Liver (tissue), 9 donors: ENCODE data around the gene RDM1. TPM values are rescaled to one million over a fixed set of nuclear protein-coding genes. Genes with fewer than 3 reads are reported as not detected.

Experiments
- DNase-seq: peaks from one replicate; pipeline ENCODE4 v3.0.0-alpha.2; 2017; ENCODE audit warnings: low spot score
- H3K27ac ChIP-seq, 2 donors: one replicate each; pipeline ENCODE4 v1.7.0; 2013; ENCODE audit warnings: inconsistent platforms in 2 of 2, low read length in 2 of 2, control low read depth in 1 of 2, low read depth in 1 of 2, mild to moderate bottlenecking in 1 of 2
- H3K27me3 ChIP-seq, 4 donors: one replicate each; pipeline versions ENCODE4 v1.6.1 to v1.7.0; 2013; ENCODE audit warnings: low read length in 3 of 4, inconsistent platforms in 1 of 4, mild to moderate bottlenecking in 1 of 4, moderate library complexity in 1 of 4; ENCODE audit not compliant: control insufficient read depth in 4 of 4, insufficient read depth in 4 of 4
- H3K36me3 ChIP-seq, 4 donors: one replicate each; pipeline versions ENCODE4 v1.6.1 to v1.7.0; 2013; ENCODE audit warnings: low read length in 3 of 4, mild to moderate bottlenecking in 3 of 4, low read depth in 1 of 4, moderate library complexity in 1 of 4; ENCODE audit not compliant: control insufficient read depth in 4 of 4, insufficient read depth in 3 of 4
- H3K4me1 ChIP-seq, 4 donors: one replicate each; pipeline versions ENCODE4 v1.6.1 to v1.7.0; 2013; ENCODE audit warnings: low read length in 3 of 4, mild to moderate bottlenecking in 3 of 4, moderate library complexity in 1 of 4; ENCODE audit not compliant: control insufficient read depth in 4 of 4, insufficient read depth in 4 of 4
- H3K4me3 ChIP-seq, 3 donors: one replicate each; pipeline versions ENCODE4 v1.6.1 to v1.7.0; 2013; ENCODE audit warnings: low read length in 3 of 3, control low read depth in 1 of 3, low read depth in 1 of 3, mild to moderate bottlenecking in 1 of 3
- H3K9ac ChIP-seq, 2 donors: one replicate each; pipeline ENCODE4 v1.7.0; 2013; ENCODE audit warnings: low read length in 2 of 2, mild to moderate bottlenecking in 2 of 2, moderate library complexity in 2 of 2, control low read depth in 1 of 2, low read depth in 1 of 2
- H3K9me3 ChIP-seq, 4 donors: one replicate each; pipeline versions ENCODE4 v1.6.1 to v1.7.0; 2013; ENCODE audit warnings: low read length in 3 of 4; ENCODE audit not compliant: control insufficient read depth in 4 of 4
- EGR1 ChIP-seq, 2 donors: IDR thresholded peaks; 2 replicates each; pipeline ENCODE4 v1.6.1; 2016 to 2018; ENCODE audit warnings: antibody characterized with exemption in 2 of 2, low read depth in 2 of 2
- FOXA1 ChIP-seq: IDR thresholded peaks from 2 replicates; pipeline ENCODE4 v1.6.1; 2016; ENCODE audit warnings: antibody characterized with exemption
- FOXA2 ChIP-seq: IDR thresholded peaks from 2 replicates; pipeline ENCODE4 v1.6.1; 2016; ENCODE audit warnings: antibody characterized with exemption
- GABPA ChIP-seq, 2 donors: IDR thresholded peaks in 1 of 2; conservative IDR thresholded peaks in 1 of 2; 2 replicates each; pipeline ENCODE4 v1.6.1; 2016; ENCODE audit warnings: antibody characterized with exemption in 2 of 2, mild to moderate bottlenecking in 1 of 2, moderate library complexity in 1 of 2
- HNF4A ChIP-seq, 2 donors: conservative IDR thresholded peaks; 2 replicates each; pipeline ENCODE4 v1.6.1; 2016; ENCODE audit warnings: antibody characterized with exemption in 2 of 2, mild to moderate bottlenecking in 2 of 2
- HNF4G ChIP-seq: IDR thresholded peaks from 2 replicates; pipeline ENCODE4 v1.6.1; 2016; ENCODE audit warnings: antibody characterized with exemption
- JUND ChIP-seq, 2 donors: IDR thresholded peaks; 2 replicates each; pipeline ENCODE4 v1.6.1; 2016; ENCODE audit warnings: antibody characterized with exemption in 2 of 2
- NR2F2 ChIP-seq: IDR thresholded peaks from 2 replicates; pipeline ENCODE4 v1.6.1; 2016; ENCODE audit warnings: antibody characterized with exemption
- RAD21 ChIP-seq, 2 donors: IDR thresholded peaks; 2 replicates each; pipeline ENCODE4 v1.6.1; 2016; ENCODE audit warnings: antibody characterized with exemption in 2 of 2, mild to moderate bottlenecking in 2 of 2
- RXRA ChIP-seq, 2 donors: IDR thresholded peaks; 2 replicates each; pipeline ENCODE4 v1.6.1; 2017 to 2018; ENCODE audit warnings: antibody characterized with exemption in 2 of 2, mild to moderate bottlenecking in 1 of 2
- SP1 ChIP-seq: IDR thresholded peaks from 2 replicates; pipeline ENCODE4 v1.6.1; 2018; ENCODE audit warnings: antibody characterized with exemption, mild to moderate bottlenecking
- TAF1 ChIP-seq: conservative IDR thresholded peaks from 2 replicates; pipeline ENCODE4 v1.6.1; 2016; ENCODE audit warnings: antibody characterized with exemption, mild to moderate bottlenecking
- YY1 ChIP-seq: IDR thresholded peaks from 2 replicates; pipeline ENCODE4 v1.6.1; 2016; ENCODE audit warnings: antibody characterized with exemption, mild to moderate bottlenecking
- WGBS: extraction: QIAGEN DNeasy Blood & Tissue Kit; methylation state at CpG from one replicate; pipeline ENCODE4 v1.1.7; 2013; 5-methylcytosine and 5-hydroxymethylcytosine counted together
- polyA plus RNA-seq, 2 donors: library from polyadenylated mRNA; stranded (reverse) in 1 of 2; unstranded in 1 of 2; fragments of 200-250 nt in 1 of 2; fragments of >200 nt in 1 of 2; fragmentation: Nextera tagmentation in 1 of 2; extraction: Ambion mirVana in 1 of 2; gene quantifications; one replicate each; pipeline versions ENCODE4 v1.2.1 to v1.2.3, GENCODE V29; 2013 to 2015
- total RNA-seq, 2 donors: library from RNA; depleted of rRNA; stranded (reverse); fragments of >200 nt; gene quantifications; one replicate each; pipeline ENCODE4 v1.2.3, GENCODE V29; 2014
- TF ChIP-seq, protein P1 (sequence below): IDR thresholded peaks from 2 replicates; pipeline ENCODE4 v1.6.1; 2016; ENCODE audit warnings: antibody characterized with exemption, mild to moderate bottlenecking
- TF ChIP-seq, protein P2 (sequence below): IDR thresholded peaks from 2 replicates; pipeline ENCODE4 v1.6.1; 2016; ENCODE audit warnings: antibody characterized with exemption
- TF ChIP-seq, protein P3 (sequence below): IDR thresholded peaks from 2 replicates; pipeline ENCODE4 v1.6.1; 2016; ENCODE audit warnings: antibody characterized with exemption
- TF ChIP-seq, protein P4 (sequence below): fragments of 150-350 bp; IDR thresholded peaks from 2 replicates; pipeline ENCODE4 v1.5.1; 2017; ENCODE audit warnings: improper control_type of control experiment, low read depth, low read length; ENCODE audit not compliant: missing input control
- TF ChIP-seq, protein P5 (sequence below): IDR thresholded peaks from 2 replicates; pipeline ENCODE4 v1.6.1; 2016; ENCODE audit warnings: antibody characterized with exemption
- donor health status: healthy.
- donor health status: healthy.
- donor health status: healthy.
- donor health status: healthy.
- donor health status: healthy.

Gene RDM1
- total and polyA plus RNA-seq, 4 donors = 0.29 to 1.9 (median 0.42) TPM; not detected in 1

DNA sequence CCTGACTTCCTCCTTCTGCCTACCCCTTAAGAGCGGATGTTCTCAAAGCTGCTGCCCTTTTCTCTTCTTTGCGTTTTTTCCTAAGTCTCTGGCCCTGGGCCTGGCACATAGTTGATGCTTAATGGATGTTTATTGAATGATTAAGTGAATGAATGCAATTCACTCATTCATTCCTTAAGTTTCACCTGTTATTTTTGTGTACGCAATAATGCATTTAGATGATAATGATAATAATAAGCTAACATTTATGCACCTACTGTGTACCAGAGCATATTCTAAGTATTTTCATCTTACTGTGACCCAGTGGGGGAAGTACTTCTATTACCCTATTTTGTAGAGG, 54.8 kb downstream of the RDM1 start:
- H3K27ac ChIP-seq = no peak overlapping the region
- no peak overlapping the region for H3K9ac ChIP-seq
- peak; percentile 33 for TF ChIP-seq NR2F2
- no peak for TF ChIP-seq HNF4G
- no peaks in the 10 kb centered on the region for H3K9me3 ChIP-seq
- DNase-seq = no peak
- WGBS = 77% methylated on average over 3 of the region's 3 CpGs
- no peaks in the 10 kb centered on the region for H3K36me3 ChIP-seq
- H3K4me3 ChIP-seq = no peak overlapping the region
- no peaks in the 10 kb centered on the region for H3K27me3 ChIP-seq
- H3K4me1 ChIP-seq = no peaks in the 10 kb centered on the region

DNA sequence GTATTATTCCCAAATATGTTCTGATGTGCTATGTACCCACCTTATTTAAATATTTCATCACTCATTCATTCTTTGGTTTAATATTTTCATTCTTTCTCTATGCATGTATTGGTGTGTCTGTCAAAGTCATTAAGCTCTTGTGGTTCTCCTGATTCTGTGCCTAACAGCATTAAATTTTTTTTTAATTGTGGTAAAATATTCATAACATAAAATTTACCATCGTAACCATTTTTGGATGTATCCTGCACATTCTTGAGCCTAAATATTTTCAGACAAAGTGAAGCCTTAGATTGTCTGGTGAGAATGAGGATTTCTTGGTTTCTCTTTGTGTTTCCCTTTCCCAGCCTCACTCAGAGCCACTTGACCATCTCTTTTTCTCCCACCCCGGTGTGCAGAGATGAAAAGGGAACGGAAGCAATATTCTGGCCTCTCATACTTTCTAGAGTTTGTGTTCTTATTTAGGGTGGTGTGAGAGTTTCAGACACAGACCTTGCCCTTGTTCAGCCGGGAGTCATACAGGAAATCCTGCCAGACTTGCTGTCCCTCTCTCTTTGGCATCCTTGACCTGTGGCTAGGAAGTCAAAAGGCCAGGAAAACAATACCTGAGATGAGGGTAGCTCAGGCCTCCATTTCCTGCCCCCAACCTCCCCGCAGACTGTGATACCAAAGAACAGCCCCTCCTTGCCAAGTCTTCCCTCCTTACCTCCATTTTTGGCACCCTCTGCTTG, 55.3 kb downstream of the RDM1 start:
- Histone ChIP-seq H3K9me3 (no peaks in the 10 kb centered on the region), H3K4me3 (no peak overlapping the region), H3K9ac (no peak overlapping the region), H3K27ac (no peak overlapping the region), H3K36me3 (no peaks in the 10 kb centered on the region), H3K4me1 (no peaks in the 10 kb centered on the region), H3K27me3 (no peaks in the 10 kb centered on the region)
- no peak for TF ChIP-seq FOXA1
- TF ChIP-seq RXRA (IDR thresholded peaks at IDR 0.05) = no peak
- TF ChIP-seq NR2F2 = peak; percentile 96
- TF ChIP-seq HNF4G = no peak
- WGBS = 66% methylated on average over 5 of the region's 5 CpGs
- DNase-seq = no peak

DNA sequence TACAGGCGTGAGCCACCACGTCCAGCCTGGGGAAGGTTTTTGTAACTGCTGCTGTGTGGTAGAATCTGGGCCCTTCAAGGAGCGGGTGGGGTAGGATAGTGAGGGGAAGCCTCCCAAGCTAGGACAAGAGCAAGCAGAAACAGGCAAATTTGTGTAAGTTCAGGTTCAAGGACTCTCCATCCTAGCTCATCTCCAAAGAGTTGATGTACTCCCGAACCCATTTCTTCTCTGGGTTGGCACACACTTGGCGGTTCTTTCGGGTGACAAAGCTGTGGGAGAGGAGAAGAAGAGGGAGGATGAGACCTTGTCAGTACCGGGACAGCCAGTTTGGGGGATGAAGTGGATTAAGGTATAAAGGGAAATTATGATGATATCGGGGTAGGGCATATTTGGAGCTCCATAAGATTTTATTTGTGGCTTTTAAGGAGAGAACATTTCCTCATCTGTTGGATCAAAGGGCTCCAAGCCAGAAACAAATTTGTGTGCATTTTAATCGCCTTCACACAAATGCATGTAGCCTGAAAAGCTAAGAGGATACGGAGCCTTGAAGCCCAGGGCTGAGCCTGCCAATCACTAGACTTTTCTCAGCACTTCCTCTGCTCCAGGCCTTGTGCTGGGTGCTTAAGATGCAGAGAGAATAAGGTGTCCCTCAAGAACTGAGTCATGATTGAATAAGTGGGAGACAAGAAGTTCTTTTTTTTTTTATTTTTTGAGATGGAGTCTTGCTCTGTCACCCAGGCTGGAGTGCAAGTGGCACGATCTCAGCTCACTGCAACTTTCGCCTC, 58.2 kb downstream of the RDM1 start:
- Histone ChIP-seq H3K4me1 (no peaks in the 10 kb centered on the region), H3K9me3 (no peaks in the 10 kb centered on the region), H3K9ac (no peak overlapping the region), H3K27ac (no peak overlapping the region), H3K4me3 (no peak overlapping the region), H3K36me3 (no peaks in the 10 kb centered on the region), H3K27me3 (no peaks in the 10 kb centered on the region)
- 96% methylated on average over 12 of the region's 12 CpGs for WGBS
- DNase-seq = no peak
- TF ChIP-seq, protein P1, sequence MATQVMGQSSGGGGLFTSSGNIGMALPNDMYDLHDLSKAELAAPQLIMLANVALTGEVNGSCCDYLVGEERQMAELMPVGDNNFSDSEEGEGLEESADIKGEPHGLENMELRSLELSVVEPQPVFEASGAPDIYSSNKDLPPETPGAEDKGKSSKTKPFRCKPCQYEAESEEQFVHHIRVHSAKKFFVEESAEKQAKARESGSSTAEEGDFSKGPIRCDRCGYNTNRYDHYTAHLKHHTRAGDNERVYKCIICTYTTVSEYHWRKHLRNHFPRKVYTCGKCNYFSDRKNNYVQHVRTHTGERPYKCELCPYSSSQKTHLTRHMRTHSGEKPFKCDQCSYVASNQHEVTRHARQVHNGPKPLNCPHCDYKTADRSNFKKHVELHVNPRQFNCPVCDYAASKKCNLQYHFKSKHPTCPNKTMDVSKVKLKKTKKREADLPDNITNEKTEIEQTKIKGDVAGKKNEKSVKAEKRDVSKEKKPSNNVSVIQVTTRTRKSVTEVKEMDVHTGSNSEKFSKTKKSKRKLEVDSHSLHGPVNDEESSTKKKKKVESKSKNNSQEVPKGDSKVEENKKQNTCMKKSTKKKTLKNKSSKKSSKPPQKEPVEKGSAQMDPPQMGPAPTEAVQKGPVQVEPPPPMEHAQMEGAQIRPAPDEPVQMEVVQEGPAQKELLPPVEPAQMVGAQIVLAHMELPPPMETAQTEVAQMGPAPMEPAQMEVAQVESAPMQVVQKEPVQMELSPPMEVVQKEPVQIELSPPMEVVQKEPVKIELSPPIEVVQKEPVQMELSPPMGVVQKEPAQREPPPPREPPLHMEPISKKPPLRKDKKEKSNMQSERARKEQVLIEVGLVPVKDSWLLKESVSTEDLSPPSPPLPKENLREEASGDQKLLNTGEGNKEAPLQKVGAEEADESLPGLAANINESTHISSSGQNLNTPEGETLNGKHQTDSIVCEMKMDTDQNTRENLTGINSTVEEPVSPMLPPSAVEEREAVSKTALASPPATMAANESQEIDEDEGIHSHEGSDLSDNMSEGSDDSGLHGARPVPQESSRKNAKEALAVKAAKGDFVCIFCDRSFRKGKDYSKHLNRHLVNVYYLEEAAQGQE = no peak
- no peak for TF ChIP-seq SP1
- TF ChIP-seq, protein P2, sequence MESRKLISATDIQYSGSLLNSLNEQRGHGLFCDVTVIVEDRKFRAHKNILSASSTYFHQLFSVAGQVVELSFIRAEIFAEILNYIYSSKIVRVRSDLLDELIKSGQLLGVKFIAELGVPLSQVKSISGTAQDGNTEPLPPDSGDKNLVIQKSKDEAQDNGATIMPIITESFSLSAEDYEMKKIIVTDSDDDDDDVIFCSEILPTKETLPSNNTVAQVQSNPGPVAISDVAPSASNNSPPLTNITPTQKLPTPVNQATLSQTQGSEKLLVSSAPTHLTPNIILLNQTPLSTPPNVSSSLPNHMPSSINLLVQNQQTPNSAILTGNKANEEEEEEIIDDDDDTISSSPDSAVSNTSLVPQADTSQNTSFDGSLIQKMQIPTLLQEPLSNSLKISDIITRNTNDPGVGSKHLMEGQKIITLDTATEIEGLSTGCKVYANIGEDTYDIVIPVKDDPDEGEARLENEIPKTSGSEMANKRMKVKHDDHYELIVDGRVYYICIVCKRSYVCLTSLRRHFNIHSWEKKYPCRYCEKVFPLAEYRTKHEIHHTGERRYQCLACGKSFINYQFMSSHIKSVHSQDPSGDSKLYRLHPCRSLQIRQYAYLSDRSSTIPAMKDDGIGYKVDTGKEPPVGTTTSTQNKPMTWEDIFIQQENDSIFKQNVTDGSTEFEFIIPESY = no peak
- no peak for TF ChIP-seq FOXA1
- no peak for TF ChIP-seq FOXA2
- no peak for TF ChIP-seq EGR1 (IDR thresholded peaks at IDR 0.05; ENCODE audit: low read depth in 2 of 2)
- no peak for TF ChIP-seq GABPA (IDR thresholded peaks at IDR 0.05 in 1 of 2, conservative IDR thresholded peaks at IDR 0.05 in 1 of 2)
- TF ChIP-seq HNF4G = no peak
- TF ChIP-seq YY1 = no peak
- TF ChIP-seq RAD21 (IDR thresholded peaks at IDR 0.05) = no peak
- TF ChIP-seq JUND (IDR thresholded peaks at IDR 0.05) = no peak
- TF ChIP-seq, protein P3, sequence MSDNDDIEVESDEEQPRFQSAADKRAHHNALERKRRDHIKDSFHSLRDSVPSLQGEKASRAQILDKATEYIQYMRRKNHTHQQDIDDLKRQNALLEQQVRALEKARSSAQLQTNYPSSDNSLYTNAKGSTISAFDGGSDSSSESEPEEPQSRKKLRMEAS = no peak
- TF ChIP-seq NR2F2 = no peak
- TF ChIP-seq HNF4A (conservative IDR thresholded peaks at IDR 0.05) = no peak
- TF ChIP-seq, protein P4, sequence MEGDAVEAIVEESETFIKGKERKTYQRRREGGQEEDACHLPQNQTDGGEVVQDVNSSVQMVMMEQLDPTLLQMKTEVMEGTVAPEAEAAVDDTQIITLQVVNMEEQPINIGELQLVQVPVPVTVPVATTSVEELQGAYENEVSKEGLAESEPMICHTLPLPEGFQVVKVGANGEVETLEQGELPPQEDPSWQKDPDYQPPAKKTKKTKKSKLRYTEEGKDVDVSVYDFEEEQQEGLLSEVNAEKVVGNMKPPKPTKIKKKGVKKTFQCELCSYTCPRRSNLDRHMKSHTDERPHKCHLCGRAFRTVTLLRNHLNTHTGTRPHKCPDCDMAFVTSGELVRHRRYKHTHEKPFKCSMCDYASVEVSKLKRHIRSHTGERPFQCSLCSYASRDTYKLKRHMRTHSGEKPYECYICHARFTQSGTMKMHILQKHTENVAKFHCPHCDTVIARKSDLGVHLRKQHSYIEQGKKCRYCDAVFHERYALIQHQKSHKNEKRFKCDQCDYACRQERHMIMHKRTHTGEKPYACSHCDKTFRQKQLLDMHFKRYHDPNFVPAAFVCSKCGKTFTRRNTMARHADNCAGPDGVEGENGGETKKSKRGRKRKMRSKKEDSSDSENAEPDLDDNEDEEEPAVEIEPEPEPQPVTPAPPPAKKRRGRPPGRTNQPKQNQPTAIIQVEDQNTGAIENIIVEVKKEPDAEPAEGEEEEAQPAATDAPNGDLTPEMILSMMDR = no peak
- no peak for TF ChIP-seq TAF1
- no peak for TF ChIP-seq RXRA (IDR thresholded peaks at IDR 0.05)
- TF ChIP-seq, protein P5, sequence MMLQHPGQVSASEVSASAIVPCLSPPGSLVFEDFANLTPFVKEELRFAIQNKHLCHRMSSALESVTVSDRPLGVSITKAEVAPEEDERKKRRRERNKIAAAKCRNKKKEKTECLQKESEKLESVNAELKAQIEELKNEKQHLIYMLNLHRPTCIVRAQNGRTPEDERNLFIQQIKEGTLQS = no peak
